HEK293 (cell line): ENCODE results near the gene VCPKMT.

Experiments
- KLF16 ChIP-seq: fragments of 450-650 bp; formaldehyde crosslinking; IDR thresholded peaks from 2 replicates; pipeline ENCODE4 v1.5.1; 2017; ENCODE audit warnings: missing biosample characterization, missing genetic modification characterization
- ZIC2 ChIP-seq: fragments of 450-650 bp; formaldehyde crosslinking; IDR thresholded peaks from 2 replicates; pipeline ENCODE4 v1.5.1; 2016; ENCODE audit warnings: missing biosample characterization, missing genetic modification characterization
- ZNF140 ChIP-seq: fragments of 450-650 bp; formaldehyde crosslinking; IDR thresholded peaks from 2 replicates; pipeline ENCODE4 v1.5.1; 2016; ENCODE audit warnings: missing biosample characterization, missing genetic modification characterization
- ZNF423 ChIP-seq: fragments of 450-650 bp; formaldehyde crosslinking; IDR thresholded peaks from 2 replicates; pipeline ENCODE4 v1.5.1; 2016; ENCODE audit warnings: missing biosample characterization, missing genetic modification characterization
- ZNF660 ChIP-seq: fragments of 450-650 bp; IDR thresholded peaks from 2 replicates; pipeline ENCODE4 v1.5.1; 2018; ENCODE audit warnings: missing biosample characterization, mild to moderate bottlenecking, missing genetic modification characterization
- ZNF776 ChIP-seq: fragments of 450-650 bp; formaldehyde crosslinking; IDR thresholded peaks from 2 replicates; pipeline ENCODE4 v1.5.0; 2017; ENCODE audit warnings: missing biosample characterization, missing genetic modification characterization, borderline replicate concordance
- TF ChIP-seq, protein P1 (sequence below): fragments of 450-650 bp; formaldehyde crosslinking; IDR thresholded peaks from 2 replicates; pipeline ENCODE4 v1.5.1; 2016; ENCODE audit warnings: missing biosample characterization, missing genetic modification characterization
- TF ChIP-seq, protein P2 (sequence below): fragments of 450-650 bp; formaldehyde crosslinking; optimal IDR thresholded peaks from 2 replicates; pipeline ENCODE3; 2016; ENCODE audit warnings: missing biosample characterization, mild to moderate bottlenecking, missing genetic modification characterization
- TF ChIP-seq, protein P3 (sequence below): fragments of 450-650 bp; formaldehyde crosslinking; IDR thresholded peaks from 2 replicates; pipeline ENCODE4 v1.5.1; 2016; ENCODE audit warnings: missing biosample characterization, missing genetic modification characterization, low read depth
- TF ChIP-seq, protein P4 (sequence below): fragments of 450-650 bp; formaldehyde crosslinking; IDR thresholded peaks from 2 replicates; pipeline ENCODE4 v1.5.1; 2017; ENCODE audit warnings: missing biosample characterization, missing genetic modification characterization

DNA sequence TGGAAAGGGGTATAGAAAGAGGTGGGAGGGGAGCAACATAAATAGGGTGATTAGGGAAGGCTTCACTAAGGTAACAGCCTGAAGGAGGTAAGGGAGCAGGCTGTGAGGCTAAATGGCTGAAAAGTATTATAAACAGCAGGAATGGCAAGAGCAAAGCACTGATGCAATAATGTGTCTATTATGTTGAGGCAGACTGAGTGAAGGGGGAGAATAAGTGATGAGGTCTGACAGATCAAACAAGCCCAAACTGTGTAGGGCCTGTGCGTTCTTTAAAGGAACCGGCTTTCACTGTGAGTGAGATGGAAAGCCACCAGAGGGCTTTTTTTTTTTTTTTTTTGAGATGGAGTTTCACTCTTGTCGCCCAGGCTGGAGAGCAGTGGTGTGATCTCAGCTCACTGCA is 6.7 kb upstream of the VCPKMT start:
- TF ChIP-seq, protein P1, sequence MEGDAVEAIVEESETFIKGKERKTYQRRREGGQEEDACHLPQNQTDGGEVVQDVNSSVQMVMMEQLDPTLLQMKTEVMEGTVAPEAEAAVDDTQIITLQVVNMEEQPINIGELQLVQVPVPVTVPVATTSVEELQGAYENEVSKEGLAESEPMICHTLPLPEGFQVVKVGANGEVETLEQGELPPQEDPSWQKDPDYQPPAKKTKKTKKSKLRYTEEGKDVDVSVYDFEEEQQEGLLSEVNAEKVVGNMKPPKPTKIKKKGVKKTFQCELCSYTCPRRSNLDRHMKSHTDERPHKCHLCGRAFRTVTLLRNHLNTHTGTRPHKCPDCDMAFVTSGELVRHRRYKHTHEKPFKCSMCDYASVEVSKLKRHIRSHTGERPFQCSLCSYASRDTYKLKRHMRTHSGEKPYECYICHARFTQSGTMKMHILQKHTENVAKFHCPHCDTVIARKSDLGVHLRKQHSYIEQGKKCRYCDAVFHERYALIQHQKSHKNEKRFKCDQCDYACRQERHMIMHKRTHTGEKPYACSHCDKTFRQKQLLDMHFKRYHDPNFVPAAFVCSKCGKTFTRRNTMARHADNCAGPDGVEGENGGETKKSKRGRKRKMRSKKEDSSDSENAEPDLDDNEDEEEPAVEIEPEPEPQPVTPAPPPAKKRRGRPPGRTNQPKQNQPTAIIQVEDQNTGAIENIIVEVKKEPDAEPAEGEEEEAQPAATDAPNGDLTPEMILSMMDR: no peak
- TF ChIP-seq, protein P2, sequence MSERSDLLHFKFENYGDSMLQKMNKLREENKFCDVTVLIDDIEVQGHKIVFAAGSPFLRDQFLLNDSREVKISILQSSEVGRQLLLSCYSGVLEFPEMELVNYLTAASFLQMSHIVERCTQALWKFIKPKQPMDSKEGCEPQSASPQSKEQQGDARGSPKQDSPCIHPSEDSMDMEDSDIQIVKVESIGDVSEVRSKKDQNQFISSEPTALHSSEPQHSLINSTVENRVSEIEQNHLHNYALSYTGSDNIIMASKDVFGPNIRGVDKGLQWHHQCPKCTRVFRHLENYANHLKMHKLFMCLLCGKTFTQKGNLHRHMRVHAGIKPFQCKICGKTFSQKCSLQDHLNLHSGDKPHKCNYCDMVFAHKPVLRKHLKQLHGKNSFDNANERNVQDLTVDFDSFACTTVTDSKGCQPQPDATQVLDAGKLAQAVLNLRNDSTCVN (tag by site-specific recombination): no peak
- TF ChIP-seq, protein P3, sequence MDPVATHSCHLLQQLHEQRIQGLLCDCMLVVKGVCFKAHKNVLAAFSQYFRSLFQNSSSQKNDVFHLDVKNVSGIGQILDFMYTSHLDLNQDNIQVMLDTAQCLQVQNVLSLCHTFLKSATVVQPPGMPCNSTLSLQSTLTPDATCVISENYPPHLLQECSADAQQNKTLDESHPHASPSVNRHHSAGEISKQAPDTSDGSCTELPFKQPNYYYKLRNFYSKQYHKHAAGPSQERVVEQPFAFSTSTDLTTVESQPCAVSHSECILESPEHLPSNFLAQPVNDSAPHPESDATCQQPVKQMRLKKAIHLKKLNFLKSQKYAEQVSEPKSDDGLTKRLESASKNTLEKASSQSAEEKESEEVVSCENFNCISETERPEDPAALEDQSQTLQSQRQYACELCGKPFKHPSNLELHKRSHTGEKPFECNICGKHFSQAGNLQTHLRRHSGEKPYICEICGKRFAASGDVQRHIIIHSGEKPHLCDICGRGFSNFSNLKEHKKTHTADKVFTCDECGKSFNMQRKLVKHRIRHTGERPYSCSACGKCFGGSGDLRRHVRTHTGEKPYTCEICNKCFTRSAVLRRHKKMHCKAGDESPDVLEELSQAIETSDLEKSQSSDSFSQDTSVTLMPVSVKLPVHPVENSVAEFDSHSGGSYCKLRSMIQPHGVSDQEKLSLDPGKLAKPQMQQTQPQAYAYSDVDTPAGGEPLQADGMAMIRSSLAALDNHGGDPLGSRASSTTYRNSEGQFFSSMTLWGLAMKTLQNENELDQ (tag by site-specific recombination): no peak
- TF ChIP-seq, protein P4, sequence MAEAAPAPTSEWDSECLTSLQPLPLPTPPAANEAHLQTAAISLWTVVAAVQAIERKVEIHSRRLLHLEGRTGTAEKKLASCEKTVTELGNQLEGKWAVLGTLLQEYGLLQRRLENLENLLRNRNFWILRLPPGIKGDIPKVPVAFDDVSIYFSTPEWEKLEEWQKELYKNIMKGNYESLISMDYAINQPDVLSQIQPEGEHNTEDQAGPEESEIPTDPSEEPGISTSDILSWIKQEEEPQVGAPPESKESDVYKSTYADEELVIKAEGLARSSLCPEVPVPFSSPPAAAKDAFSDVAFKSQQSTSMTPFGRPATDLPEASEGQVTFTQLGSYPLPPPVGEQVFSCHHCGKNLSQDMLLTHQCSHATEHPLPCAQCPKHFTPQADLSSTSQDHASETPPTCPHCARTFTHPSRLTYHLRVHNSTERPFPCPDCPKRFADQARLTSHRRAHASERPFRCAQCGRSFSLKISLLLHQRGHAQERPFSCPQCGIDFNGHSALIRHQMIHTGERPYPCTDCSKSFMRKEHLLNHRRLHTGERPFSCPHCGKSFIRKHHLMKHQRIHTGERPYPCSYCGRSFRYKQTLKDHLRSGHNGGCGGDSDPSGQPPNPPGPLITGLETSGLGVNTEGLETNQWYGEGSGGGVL (tag by site-specific recombination): no peak
- TF ChIP-seq ZNF660 (tag by site-specific recombination) (no peak), ZNF776 (tag by site-specific recombination) (no peak), KLF16 (tag by site-specific recombination) (no peak), ZIC2 (tag by site-specific recombination) (peak; percentile 64), ZNF423 (tag by site-specific recombination) (no peak), ZNF140 (tag by site-specific recombination) (no peak)
